ENCODE measurements around the gene ARHGAP36.

GRCh38 chrX:131073607-131074006 is 15.5 kb downstream of the ARHGAP36 start:
- TF ChIP-seq HDAC2 (IDR thresholded peaks at IDR 0.05) (no peak), POLR2A (IDR thresholded peaks at IDR 0.05; ENCODE audit: low read length) (no peak), SMC3 (IDR thresholded peaks at IDR 0.05) (no peak), FOSL2 (IDR thresholded peaks at IDR 0.05) (no peak), FOSL2 (CRISPR knock-in tag; IDR thresholded peaks at IDR 0.05) (no peak), EP300 (IDR thresholded peaks at IDR 0.05) (no peak), REST (IDR thresholded peaks at IDR 0.05) (no peak), NR3C1 (IDR thresholded peaks at IDR 0.05) (no peak), ZC3H11A (IDR thresholded peaks at IDR 0.05) (no peak), ESRRA (IDR thresholded peaks at IDR 0.05; ENCODE audit: borderline replicate concordance, low read length) (no peak), PBX3 (IDR thresholded peaks at IDR 0.05) (no peak), CHD2 (IDR thresholded peaks at IDR 0.05; ENCODE audit: low read length, partially characterized antibody) (no peak), RARB (CRISPR knock-in tag; IDR thresholded peaks at IDR 0.05) (no peak)
- TF ChIP-seq, protein P1, sequence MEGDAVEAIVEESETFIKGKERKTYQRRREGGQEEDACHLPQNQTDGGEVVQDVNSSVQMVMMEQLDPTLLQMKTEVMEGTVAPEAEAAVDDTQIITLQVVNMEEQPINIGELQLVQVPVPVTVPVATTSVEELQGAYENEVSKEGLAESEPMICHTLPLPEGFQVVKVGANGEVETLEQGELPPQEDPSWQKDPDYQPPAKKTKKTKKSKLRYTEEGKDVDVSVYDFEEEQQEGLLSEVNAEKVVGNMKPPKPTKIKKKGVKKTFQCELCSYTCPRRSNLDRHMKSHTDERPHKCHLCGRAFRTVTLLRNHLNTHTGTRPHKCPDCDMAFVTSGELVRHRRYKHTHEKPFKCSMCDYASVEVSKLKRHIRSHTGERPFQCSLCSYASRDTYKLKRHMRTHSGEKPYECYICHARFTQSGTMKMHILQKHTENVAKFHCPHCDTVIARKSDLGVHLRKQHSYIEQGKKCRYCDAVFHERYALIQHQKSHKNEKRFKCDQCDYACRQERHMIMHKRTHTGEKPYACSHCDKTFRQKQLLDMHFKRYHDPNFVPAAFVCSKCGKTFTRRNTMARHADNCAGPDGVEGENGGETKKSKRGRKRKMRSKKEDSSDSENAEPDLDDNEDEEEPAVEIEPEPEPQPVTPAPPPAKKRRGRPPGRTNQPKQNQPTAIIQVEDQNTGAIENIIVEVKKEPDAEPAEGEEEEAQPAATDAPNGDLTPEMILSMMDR (IDR thresholded peaks at IDR 0.05), result no peak

Data from A549 (cell line).